Measurements from ENCODE around the gene ACAD10. TPM values are rescaled to one million over a fixed set of nuclear protein-coding genes. Genes with fewer than 3 reads are reported as not detected.

The ACAD10 gene
- total and polyA plus RNA-seq, 4 donors, result 10.7 to 34.8 (median 21.2) TPM

DNA sequence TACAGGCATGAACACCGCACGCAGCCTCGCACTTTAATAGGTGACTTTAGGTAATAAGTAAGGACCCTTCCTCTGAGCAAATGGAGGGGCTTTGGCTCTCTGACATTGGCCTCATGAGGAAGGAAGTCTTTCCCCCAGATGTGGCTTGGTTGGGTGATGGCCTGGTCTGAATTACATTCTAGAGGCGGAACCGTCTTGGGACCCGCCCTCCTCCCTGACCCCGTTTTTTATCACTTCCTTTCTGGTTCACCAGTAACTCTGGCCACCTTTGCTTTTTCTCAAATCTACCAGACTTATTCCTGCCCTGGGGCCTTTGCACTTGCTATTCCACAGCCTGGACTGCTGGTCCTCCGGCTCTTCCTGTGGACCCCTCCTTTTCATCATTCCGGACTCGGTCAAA, 94.3 kb downstream of the ACAD10 start:
- DNase-seq (ENCODE audit: low spot score), result no peak
- H3K36me3 ChIP-seq (ENCODE audit: control insufficient read depth in 4 of 4, insufficient read depth in 3 of 4, low read depth in 1 of 4, low read length in 3 of 4), result peaks cover 8 to 31% (median 20%) of the 10 kb centered on the region in 4 donors
- no peak overlapping the region for H3K4me3 ChIP-seq (ENCODE audit: low read depth in 1 of 3, low read length in 3 of 3)
- peak overlapping the region; percentile 63 to 82 for H3K27ac ChIP-seq (ENCODE audit: low read depth in 1 of 2, low read length in 2 of 2)
- WGBS, result 88% methylated on average over 10 of the region's 10 CpGs
- TF ChIP-seq, protein P1, sequence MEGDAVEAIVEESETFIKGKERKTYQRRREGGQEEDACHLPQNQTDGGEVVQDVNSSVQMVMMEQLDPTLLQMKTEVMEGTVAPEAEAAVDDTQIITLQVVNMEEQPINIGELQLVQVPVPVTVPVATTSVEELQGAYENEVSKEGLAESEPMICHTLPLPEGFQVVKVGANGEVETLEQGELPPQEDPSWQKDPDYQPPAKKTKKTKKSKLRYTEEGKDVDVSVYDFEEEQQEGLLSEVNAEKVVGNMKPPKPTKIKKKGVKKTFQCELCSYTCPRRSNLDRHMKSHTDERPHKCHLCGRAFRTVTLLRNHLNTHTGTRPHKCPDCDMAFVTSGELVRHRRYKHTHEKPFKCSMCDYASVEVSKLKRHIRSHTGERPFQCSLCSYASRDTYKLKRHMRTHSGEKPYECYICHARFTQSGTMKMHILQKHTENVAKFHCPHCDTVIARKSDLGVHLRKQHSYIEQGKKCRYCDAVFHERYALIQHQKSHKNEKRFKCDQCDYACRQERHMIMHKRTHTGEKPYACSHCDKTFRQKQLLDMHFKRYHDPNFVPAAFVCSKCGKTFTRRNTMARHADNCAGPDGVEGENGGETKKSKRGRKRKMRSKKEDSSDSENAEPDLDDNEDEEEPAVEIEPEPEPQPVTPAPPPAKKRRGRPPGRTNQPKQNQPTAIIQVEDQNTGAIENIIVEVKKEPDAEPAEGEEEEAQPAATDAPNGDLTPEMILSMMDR (IDR thresholded peaks at IDR 0.05; ENCODE audit: low read depth, low read length, missing input control), result no peak
- H3K27me3 ChIP-seq (ENCODE audit: control insufficient read depth in 4 of 4, insufficient read depth in 4 of 4, low read length in 3 of 4), result no peaks in the 10 kb centered on the region
- no peak overlapping the region for H3K9ac ChIP-seq (ENCODE audit: low read depth in 1 of 2, low read length in 2 of 2)
- H3K4me1 ChIP-seq (ENCODE audit: control insufficient read depth in 4 of 4, insufficient read depth in 4 of 4, low read length in 3 of 4), result peaks cover 17 to 91% (median 75%) of the 10 kb centered on the region in 4 donors
- H3K9me3 ChIP-seq (ENCODE audit: control insufficient read depth in 4 of 4, low read length in 3 of 4), result no peaks in the 10 kb centered on the region

DNA sequence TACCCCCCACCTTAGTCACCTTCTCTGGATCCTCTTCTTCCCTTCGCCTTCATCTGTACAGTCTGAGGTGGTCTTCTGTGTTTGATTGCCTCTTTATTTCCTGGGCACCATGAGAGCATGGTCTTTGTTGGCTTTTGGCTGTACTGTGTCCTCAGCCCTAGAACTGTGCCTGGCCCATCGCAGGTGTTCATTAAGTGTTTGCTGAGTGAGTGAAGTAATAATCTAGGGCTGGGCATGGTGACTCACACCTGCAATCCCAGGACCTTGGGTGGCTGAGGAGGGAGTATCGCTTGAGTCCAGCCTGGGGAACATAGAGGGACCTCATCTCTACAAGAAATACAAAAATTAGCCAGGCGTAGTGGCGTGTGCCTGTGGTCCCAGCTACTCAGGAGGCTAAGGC, 94.8 kb downstream of the ACAD10 start:
- Histone ChIP-seq H3K36me3 (ENCODE audit: control insufficient read depth in 4 of 4, insufficient read depth in 3 of 4, low read depth in 1 of 4, low read length in 3 of 4) (peaks cover 8 to 33% (median 21%) of the 10 kb centered on the region in 4 donors), H3K4me1 (ENCODE audit: control insufficient read depth in 4 of 4, insufficient read depth in 4 of 4, low read length in 3 of 4) (peaks cover 16 to 88% (median 74%) of the 10 kb centered on the region in 4 donors)

DNA sequence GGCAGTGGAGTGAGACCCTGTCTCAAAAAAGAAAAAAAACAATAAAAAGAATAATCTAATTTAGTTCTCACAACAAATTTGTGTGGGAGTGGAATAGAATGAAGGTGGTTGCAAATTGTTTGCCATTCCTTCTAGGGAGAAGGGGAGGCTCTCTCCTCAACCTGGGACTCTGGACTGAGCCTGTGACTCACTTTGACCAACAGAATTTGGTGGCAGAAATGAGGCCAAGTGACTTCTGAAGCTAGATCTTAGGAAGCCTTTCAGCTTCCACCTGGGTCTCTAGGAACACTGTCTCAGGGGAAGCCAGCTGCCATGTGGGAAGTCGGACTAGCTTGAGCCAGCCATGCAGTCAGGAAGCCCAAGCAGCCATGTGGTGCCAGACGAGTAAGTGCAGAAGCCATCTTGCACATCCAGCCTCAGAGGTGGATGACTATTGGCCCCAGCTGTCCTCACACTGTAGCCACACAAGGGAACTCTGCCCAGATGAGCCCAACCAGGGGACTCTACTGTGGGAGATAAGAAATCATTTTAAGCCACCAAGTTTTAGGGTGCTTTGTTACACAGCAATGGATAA, 95.3 kb downstream of the ACAD10 start:
- Histone ChIP-seq H3K4me1 (ENCODE audit: control insufficient read depth in 4 of 4, insufficient read depth in 4 of 4, low read length in 3 of 4) (peaks cover 16 to 82% (median 72%) of the 10 kb centered on the region in 4 donors), H3K27me3 (ENCODE audit: control insufficient read depth in 4 of 4, insufficient read depth in 4 of 4, low read length in 3 of 4) (no peaks in the 10 kb centered on the region), H3K27ac (ENCODE audit: low read depth in 1 of 2, low read length in 2 of 2) (peak overlapping the region; percentile 63 to 82), H3K36me3 (ENCODE audit: control insufficient read depth in 4 of 4, insufficient read depth in 3 of 4, low read depth in 1 of 4, low read length in 3 of 4) (peaks cover 8 to 35% (median 21%) of the 10 kb centered on the region in 4 donors), H3K9ac (ENCODE audit: low read depth in 1 of 2, low read length in 2 of 2) (no peak overlapping the region), H3K4me3 (ENCODE audit: low read depth in 1 of 3, low read length in 3 of 3) (no peak overlapping the region), H3K9me3 (ENCODE audit: control insufficient read depth in 4 of 4, low read length in 3 of 4) (no peaks in the 10 kb centered on the region)
- no peak for DNase-seq (ENCODE audit: low spot score)
- WGBS, result 96% methylated on average over 2 of the region's 2 CpGs
- TF ChIP-seq EGR1 (IDR thresholded peaks at IDR 0.05; ENCODE audit: low read depth in 2 of 2) (no peak), JUND (IDR thresholded peaks at IDR 0.05) (no peak)

More for the DNA sequence above, 94.8 kb downstream of the ACAD10 start:
- Histone ChIP-seq H3K9ac (ENCODE audit: low read depth in 1 of 2, low read length in 2 of 2) (no peak overlapping the region), H3K27me3 (ENCODE audit: control insufficient read depth in 4 of 4, insufficient read depth in 4 of 4, low read length in 3 of 4) (no peaks in the 10 kb centered on the region), H3K27ac (ENCODE audit: low read depth in 1 of 2, low read length in 2 of 2) (peak overlapping the region; percentile 63 to 82), H3K4me3 (ENCODE audit: low read depth in 1 of 3, low read length in 3 of 3) (no peak overlapping the region), H3K9me3 (ENCODE audit: control insufficient read depth in 4 of 4, low read length in 3 of 4) (no peaks in the 10 kb centered on the region)
- no peak for TF ChIP-seq TAF1 (conservative IDR thresholded peaks at IDR 0.05)
- TF ChIP-seq HNF4A (conservative IDR thresholded peaks at IDR 0.05), result peak in 1 of 2 donors; percentile 6
- 80% methylated on average over 5 of the region's 5 CpGs for WGBS
- DNase-seq (ENCODE audit: low spot score), result no peak

DNA sequence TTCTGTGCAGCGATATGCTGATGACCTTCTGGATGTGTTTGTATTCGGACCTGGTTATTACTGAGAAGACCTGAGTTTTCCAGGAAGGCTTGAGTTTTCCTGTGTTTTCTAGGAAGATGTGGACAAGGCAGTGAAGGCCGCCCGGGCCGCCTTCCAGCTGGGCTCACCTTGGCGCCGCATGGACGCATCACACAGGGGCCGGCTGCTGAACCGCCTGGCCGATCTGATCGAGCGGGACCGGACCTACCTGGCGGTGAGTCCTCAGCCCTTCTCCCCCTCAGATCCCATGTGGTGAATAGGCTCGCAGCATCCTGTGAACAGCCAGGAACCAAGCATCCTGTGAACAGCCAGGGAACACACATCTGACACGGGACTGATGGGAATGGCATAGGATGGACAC, 97.2 kb downstream of the ACAD10 start:
- peaks cover 8 to 35% (median 21%) of the 10 kb centered on the region in 4 donors for H3K36me3 ChIP-seq (ENCODE audit: control insufficient read depth in 4 of 4, insufficient read depth in 3 of 4, low read depth in 1 of 4, low read length in 3 of 4)
- H3K9me3 ChIP-seq (ENCODE audit: control insufficient read depth in 4 of 4, low read length in 3 of 4), result no peaks in the 10 kb centered on the region
- peaks cover 9 to 75% (median 64%) of the 10 kb centered on the region in 4 donors for H3K4me1 ChIP-seq (ENCODE audit: control insufficient read depth in 4 of 4, insufficient read depth in 4 of 4, low read length in 3 of 4)
- TF ChIP-seq, protein P2, sequence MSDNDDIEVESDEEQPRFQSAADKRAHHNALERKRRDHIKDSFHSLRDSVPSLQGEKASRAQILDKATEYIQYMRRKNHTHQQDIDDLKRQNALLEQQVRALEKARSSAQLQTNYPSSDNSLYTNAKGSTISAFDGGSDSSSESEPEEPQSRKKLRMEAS (IDR thresholded peaks at IDR 0.05), result no peak
- TF ChIP-seq HNF4A (conservative IDR thresholded peaks at IDR 0.05), result no peak
- no peak for TF ChIP-seq GABPA (IDR thresholded peaks at IDR 0.05 in 1 of 2, conservative IDR thresholded peaks at IDR 0.05 in 1 of 2)
- TF ChIP-seq, protein P3, sequence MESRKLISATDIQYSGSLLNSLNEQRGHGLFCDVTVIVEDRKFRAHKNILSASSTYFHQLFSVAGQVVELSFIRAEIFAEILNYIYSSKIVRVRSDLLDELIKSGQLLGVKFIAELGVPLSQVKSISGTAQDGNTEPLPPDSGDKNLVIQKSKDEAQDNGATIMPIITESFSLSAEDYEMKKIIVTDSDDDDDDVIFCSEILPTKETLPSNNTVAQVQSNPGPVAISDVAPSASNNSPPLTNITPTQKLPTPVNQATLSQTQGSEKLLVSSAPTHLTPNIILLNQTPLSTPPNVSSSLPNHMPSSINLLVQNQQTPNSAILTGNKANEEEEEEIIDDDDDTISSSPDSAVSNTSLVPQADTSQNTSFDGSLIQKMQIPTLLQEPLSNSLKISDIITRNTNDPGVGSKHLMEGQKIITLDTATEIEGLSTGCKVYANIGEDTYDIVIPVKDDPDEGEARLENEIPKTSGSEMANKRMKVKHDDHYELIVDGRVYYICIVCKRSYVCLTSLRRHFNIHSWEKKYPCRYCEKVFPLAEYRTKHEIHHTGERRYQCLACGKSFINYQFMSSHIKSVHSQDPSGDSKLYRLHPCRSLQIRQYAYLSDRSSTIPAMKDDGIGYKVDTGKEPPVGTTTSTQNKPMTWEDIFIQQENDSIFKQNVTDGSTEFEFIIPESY (IDR thresholded peaks at IDR 0.05), result no peak
- no peak for TF ChIP-seq NR2F2 (IDR thresholded peaks at IDR 0.05)
- H3K4me3 ChIP-seq (ENCODE audit: low read depth in 1 of 3, low read length in 3 of 3), result no peak overlapping the region
- no peaks in the 10 kb centered on the region for H3K27me3 ChIP-seq (ENCODE audit: control insufficient read depth in 4 of 4, insufficient read depth in 4 of 4, low read length in 3 of 4)
- peak overlapping the region; percentile 48 to 75 for H3K27ac ChIP-seq (ENCODE audit: low read depth in 1 of 2, low read length in 2 of 2)
- 57% methylated on average over 17 of the region's 17 CpGs for WGBS
- DNase-seq (ENCODE audit: low spot score), result no peak
- no peak overlapping the region for H3K9ac ChIP-seq (ENCODE audit: low read depth in 1 of 2, low read length in 2 of 2)

Measured in liver (tissue), 9 donors.